Panc1 (cell line): ENCODE data around the gene GALNT10. TPM values are rescaled to one million over a fixed set of nuclear protein-coding genes. Genes with fewer than 3 reads are reported as not detected.

ENCODE experiments used
- ATAC-seq: fragments of 200-7000 bp; cut with Tn5 transposase; 2 replicates; pipeline ENCODE4 v1.9.1; 2020; ENCODE audit warnings: mild to moderate bottlenecking, moderate library complexity
- BruUV-seq: library from RNA; stranded (reverse); fragments of 400-500 nt; replicated peaks from 2 replicates; lab custom pipeline; 2021; lab: Mats Ljungman, UMichigan
- CTCF ChIA-PET: fragments of 300-600 bp; sonication (Branson Sonifier 250); formaldehyde crosslinking; loops from one replicate; lab custom pipeline; 2022; ENCODE audit warnings: antibody characterized with exemption; lab: Charles Lee
- POLR2A ChIA-PET: fragments of 300-600 bp; sonication (Branson Sonifier 250); formaldehyde crosslinking; loops from one replicate; lab custom pipeline; 2022; ENCODE audit warnings: antibody characterized with exemption; lab: Charles Lee
- DNase-seq: peaks from one replicate; pipeline ENCODE4 v3.0.0-alpha.2; 2010; ENCODE audit warnings: low read depth, low spot score
- H3K27ac ChIP-seq: 2 replicates; pipeline ENCODE4 v1.5.1; 2011; ENCODE audit warnings: mild to moderate bottlenecking, low read length, inconsistent platforms
- H3K27me3 ChIP-seq: fragments of 200-500 bp; sonication (Bioruptor generic); 2 replicates; pipeline ENCODE4 v1.6.0; 2014; ENCODE audit warnings: low read length, inconsistent platforms; ENCODE audit not compliant: control insufficient read depth, insufficient read depth
- H3K36me3 ChIP-seq: fragments of 200-500 bp; sonication (Bioruptor generic); 2 replicates; pipeline ENCODE4 v1.5.1; 2014; ENCODE audit warnings: inconsistent platforms, mild to moderate bottlenecking, low read length, moderate library complexity; ENCODE audit not compliant: control insufficient read depth, insufficient read depth
- H3K4me1 ChIP-seq: 2 replicates; pipeline ENCODE4 v1.5.1; 2011; ENCODE audit warnings: inconsistent platforms, mild to moderate bottlenecking, low read length, moderate library complexity; ENCODE audit not compliant: control insufficient read depth, insufficient read depth
- H3K4me3 ChIP-seq, 2 experiments: 2 replicates each; pipeline ENCODE4 v1.5.1; 2011 to 2012; ENCODE audit warnings: low read depth in 2 of 2, low read length in 2 of 2, mild to moderate bottlenecking in 2 of 2, inconsistent platforms in 1 of 2, moderate library complexity in 1 of 2
- H3K9me3 ChIP-seq: fragments of 200-500 bp; sonication (Bioruptor generic); 2 replicates; pipeline ENCODE4 v1.5.1; 2014; ENCODE audit warnings: low read depth, mild to moderate bottlenecking, inconsistent platforms, low read length, moderate library complexity; ENCODE audit not compliant: control insufficient read depth, insufficient read depth
- POLR2AphosphoS5 ChIP-seq: IDR thresholded peaks from 2 replicates; pipeline ENCODE4 v1.6.1; 2012; ENCODE audit warnings: mild to moderate bottlenecking, low read depth, low read length, moderate library complexity
- SIN3A ChIP-seq: IDR thresholded peaks from 2 replicates; pipeline ENCODE4 v1.6.1; 2012; ENCODE audit warnings: low read depth, mild to moderate bottlenecking, low read length, moderate library complexity, borderline replicate concordance; ENCODE audit not compliant: insufficient read depth
- TCF7L2 ChIP-seq: IDR thresholded peaks from 2 replicates; pipeline ENCODE4 v1.6.1; 2011; ENCODE audit warnings: mild to moderate bottlenecking, low read depth, low read length, inconsistent platforms
- in situ Hi-C: cut with HindIII; loops from 2 replicates; pipeline ENCODE4 v1.10.0; 2016; ENCODE audit warnings: low sequenced_read_pairs, low pct_unique_long_range_greater_than_20kb
- intact Hi-C: fragments of 100-400 bp; cut with micrococcal nuclease; formaldehyde crosslinking; loops from one replicate; pipeline ENCODE4 v1.10.0; 2022; ENCODE audit not compliant: unreplicated experiment
- total RNA-seq: library from RNA; stranded (reverse); gene quantifications from one replicate; pipeline ENCODE4 v1.2.1, GENCODE V29; 2021; ENCODE audit not compliant: unreplicated experiment
- TF ChIP-seq, protein P1 (sequence below), 2 experiments: IDR thresholded peaks; 2 replicates each; pipeline ENCODE4 v1.6.1; 2011 to 2012; ENCODE audit warnings: low read depth in 2 of 2, control low read depth in 1 of 2, low read length in 1 of 2, mild to moderate bottlenecking in 1 of 2, moderate library complexity in 1 of 2; ENCODE audit not compliant: insufficient read depth in 1 of 2

GALNT10 gene
- total RNA-seq, 1 experiment from 2014 or later = 50.5 TPM

DNA sequence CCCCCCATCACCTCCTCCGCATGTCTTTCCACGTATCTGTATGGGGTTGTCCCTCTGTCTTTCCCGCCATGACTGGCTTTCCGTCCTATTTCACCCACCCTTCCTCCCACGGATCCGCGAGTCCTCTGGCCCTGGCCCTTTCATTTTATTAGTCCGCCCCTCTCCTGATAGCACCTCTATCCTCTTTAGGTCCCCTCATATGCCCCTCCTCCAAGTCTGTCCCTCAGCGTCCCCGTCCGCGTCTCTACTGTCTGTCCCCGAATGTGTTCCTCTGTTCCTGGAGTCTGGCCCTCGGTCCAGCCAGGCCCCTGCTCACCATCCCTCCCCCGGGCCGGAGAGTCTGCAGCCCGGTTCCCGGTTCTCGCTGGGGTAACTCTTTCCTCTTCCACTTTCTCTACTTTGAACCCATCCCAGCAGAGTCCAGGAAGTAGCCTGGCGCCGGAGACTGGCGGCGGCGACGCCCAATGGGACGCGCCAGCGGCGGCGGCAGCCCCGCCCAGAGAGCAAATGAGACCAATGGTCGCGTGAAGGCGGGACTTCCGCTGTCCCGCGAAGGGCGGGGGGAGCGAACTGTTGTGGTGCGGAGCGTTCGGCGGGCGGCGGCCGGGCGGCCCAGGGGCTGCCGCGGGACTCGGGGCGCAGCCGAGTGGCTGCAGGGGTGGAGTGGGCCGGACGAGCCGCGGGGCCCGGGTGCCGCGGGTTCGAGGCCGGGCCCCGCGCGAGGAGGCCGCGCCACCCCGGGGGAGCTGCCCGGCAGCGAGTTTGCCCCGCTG, 255.1 kb downstream of the GALNT10 start, which contains the start of gene SAP30L:
Gene SAP30L (plus strand): TSS at position 576 of the 773 bp plus-strand sequence. CDS start 608 bp downstream, outside the sequence.
- Histone ChIP-seq H3K4me3 (peak within 1 kb of the TSS; percentile 94 to 97), H3K27me3 (no peaks in the 10 kb centered on the region), H3K4me1 (peaks cover 8% of the 10 kb centered on the region), H3K9me3 (no peaks in the 10 kb centered on the region), H3K27ac (peak within 1 kb of the TSS; percentile 84), H3K36me3 (no peaks in the 10 kb centered on the region; the same call in none of the 2 replicates)
- ChIA-PET POLR2A (interaction anchor here (0.6 kb wide), 1 partner anchor 32 kb away, joined by 10 read pairs; the partner anchor contains the start of gene HAND1), CTCF (no interaction called here)
- 0 out of 2 replicates have a peak, but pooled peaks have one; percentile 66 for TF ChIP-seq SIN3A
- TF ChIP-seq, protein P1, sequence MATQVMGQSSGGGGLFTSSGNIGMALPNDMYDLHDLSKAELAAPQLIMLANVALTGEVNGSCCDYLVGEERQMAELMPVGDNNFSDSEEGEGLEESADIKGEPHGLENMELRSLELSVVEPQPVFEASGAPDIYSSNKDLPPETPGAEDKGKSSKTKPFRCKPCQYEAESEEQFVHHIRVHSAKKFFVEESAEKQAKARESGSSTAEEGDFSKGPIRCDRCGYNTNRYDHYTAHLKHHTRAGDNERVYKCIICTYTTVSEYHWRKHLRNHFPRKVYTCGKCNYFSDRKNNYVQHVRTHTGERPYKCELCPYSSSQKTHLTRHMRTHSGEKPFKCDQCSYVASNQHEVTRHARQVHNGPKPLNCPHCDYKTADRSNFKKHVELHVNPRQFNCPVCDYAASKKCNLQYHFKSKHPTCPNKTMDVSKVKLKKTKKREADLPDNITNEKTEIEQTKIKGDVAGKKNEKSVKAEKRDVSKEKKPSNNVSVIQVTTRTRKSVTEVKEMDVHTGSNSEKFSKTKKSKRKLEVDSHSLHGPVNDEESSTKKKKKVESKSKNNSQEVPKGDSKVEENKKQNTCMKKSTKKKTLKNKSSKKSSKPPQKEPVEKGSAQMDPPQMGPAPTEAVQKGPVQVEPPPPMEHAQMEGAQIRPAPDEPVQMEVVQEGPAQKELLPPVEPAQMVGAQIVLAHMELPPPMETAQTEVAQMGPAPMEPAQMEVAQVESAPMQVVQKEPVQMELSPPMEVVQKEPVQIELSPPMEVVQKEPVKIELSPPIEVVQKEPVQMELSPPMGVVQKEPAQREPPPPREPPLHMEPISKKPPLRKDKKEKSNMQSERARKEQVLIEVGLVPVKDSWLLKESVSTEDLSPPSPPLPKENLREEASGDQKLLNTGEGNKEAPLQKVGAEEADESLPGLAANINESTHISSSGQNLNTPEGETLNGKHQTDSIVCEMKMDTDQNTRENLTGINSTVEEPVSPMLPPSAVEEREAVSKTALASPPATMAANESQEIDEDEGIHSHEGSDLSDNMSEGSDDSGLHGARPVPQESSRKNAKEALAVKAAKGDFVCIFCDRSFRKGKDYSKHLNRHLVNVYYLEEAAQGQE (IDR thresholded peaks at IDR 0.05; ENCODE audit: insufficient read depth in 1 of 2, low read depth in 2 of 2, low read length in 1 of 2) = no peak
- peak; percentile 69 for TF ChIP-seq POLR2AphosphoS5
- no peak for TF ChIP-seq TCF7L2
- intact Hi-C loops = no loop called here
- in situ Hi-C loops = no loop called here
- ATAC-seq (peak; percentile 98), DNase-seq (peak; percentile 62)
- no TSS peak for BruUV-seq

DNA sequence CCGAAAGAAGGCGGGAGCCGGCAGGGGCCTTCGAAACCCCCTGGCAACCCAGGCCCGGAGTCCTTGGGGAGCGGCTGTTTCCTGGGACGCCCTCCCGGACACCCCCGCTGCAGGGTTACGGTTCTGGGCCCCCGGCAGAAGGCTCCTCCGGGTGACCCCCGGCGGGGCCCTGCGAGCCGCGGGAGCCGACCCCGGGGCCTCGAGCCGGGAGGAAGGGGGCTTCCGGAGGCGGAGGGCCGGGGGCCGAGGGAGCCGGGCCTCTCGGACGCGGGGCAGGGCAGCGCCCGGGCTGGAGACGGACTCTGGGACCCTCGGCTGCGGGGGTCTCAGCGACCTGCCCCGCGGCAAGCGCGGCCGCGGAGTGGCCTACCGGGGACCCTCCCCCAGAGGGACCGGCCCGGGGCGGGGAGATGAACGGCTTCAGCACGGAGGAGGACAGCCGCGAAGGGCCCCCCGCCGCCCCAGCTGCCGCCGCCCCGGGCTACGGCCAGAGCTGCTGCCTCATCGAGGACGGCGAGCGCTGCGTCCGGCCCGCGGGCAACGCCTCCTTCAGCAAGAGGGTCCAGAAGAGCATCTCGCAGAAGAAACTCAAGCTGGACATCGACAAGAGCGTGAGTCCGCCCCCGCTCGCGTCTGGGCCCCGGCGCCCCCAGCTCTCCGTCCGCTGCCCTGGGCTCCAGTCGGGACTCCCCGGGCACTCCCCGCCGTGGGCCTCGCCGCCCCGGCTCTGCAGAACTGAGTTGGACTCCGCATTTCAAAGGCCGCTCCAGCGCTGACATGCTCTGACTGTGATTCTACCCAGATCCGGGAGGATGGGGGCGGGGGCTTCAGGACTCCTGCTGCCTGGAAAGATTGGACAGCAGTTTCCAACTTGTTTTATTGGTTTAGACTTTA, 255.9 kb downstream of the GALNT10 start:
- in situ Hi-C loops = no loop called here
- Histone ChIP-seq H3K36me3 (peaks cover 3% of the 10 kb centered on the region), H3K27ac (peak overlapping the region; percentile 11), H3K4me1 (peaks cover 8% of the 10 kb centered on the region), H3K9me3 (no peaks in the 10 kb centered on the region), H3K27me3 (no peaks in the 10 kb centered on the region), H3K4me3 (peak overlapping the region; percentile 94 to 97)
- no TSS peak for BruUV-seq
- CTCF ChIA-PET = no interaction called here
- ATAC-seq (peak; percentile 56), DNase-seq (no peak)
- POLR2A ChIA-PET = interaction anchor here (0.6 kb wide), 1 partner anchor 32 kb away, joined by 10 read pairs; the partner anchor contains the start of gene HAND1
- intact Hi-C loops = no loop called here
- TF ChIP-seq, protein P1 (IDR thresholded peaks at IDR 0.05; ENCODE audit: insufficient read depth in 1 of 2, low read depth in 2 of 2, low read length in 1 of 2) = no peak
- 0 out of 2 replicates have a peak, but pooled peaks have one; percentile 43 for TF ChIP-seq SIN3A
